GM21723 (cell line): ENCODE measurements around the gene PDXP.

ENCODE experiments used
- ATAC-seq: cut with Tn5 transposase; IDR thresholded peaks from one replicate; pipeline ENCODE4 v1.9.1; 2021; ENCODE audit warnings: mild to moderate bottlenecking, moderate library complexity; ENCODE audit not compliant: unreplicated experiment

PDXP gene

GRCh38 chr22:37696260-37696656, 37.7 kb downstream of the PDXP start:
- ATAC-seq: peak; percentile 11

GRCh38 chr22:37696657-37697537, 38.4 kb downstream of the PDXP start, which contains the start of gene TRIOBP:
Gene TRIOBP (plus strand): TSS chr22:37697048. CDS start chr22:37701366, 4,318 bp downstream.
- ATAC-seq: peak; percentile 91

- no peak for ATAC-seq
These were observed 39.0 kb downstream of the PDXP start for GRCh38 chr22:37697538-37697835.

- ATAC-seq: no peak
These were observed 42.7 kb downstream of the PDXP start for GRCh38 chr22:37701141-37701786.

GRCh38 chr22:37703906-37704305, 45.4 kb downstream of the PDXP start:
- no peak for ATAC-seq

- ATAC-seq: no peak
These were observed 46.1 kb downstream of the PDXP start for GRCh38 chr22:37704645-37705044.

- no peak for ATAC-seq
These were observed 46.7 kb downstream of the PDXP start for GRCh38 chr22:37705205-37705604.

GRCh38 chr22:37708580-37709444, 50.3 kb downstream of the PDXP start:
- no peak for ATAC-seq

- no peak for ATAC-seq
These were observed 50.9 kb downstream of the PDXP start for GRCh38 chr22:37709445-37709765.

- ATAC-seq: no peak
These were observed 52.2 kb downstream of the PDXP start for GRCh38 chr22:37710675-37711074.

- ATAC-seq: no peak
These were observed 53.0 kb downstream of the PDXP start for GRCh38 chr22:37711490-37711889.

GRCh38 chr22:37713761-37714160, 55.2 kb downstream of the PDXP start:
- ATAC-seq: no peak

- no peak for ATAC-seq
These were observed 56.1 kb downstream of the PDXP start for GRCh38 chr22:37714634-37715033.

GRCh38 chr22:37715760-37716159, 57.2 kb downstream of the PDXP start:
- ATAC-seq: no peak
